GM23248 (cell line): ENCODE results near the gene FAM124B. TPM values are rescaled to one million over a fixed set of nuclear protein-coding genes. Genes with fewer than 3 reads are reported as not detected.
A peak's percentile ranks its signal among the peaks of the same experiment; 100 is the strongest.

Source experiments
- DNase-seq: peaks from one replicate; pipeline ENCODE4 v3.0.0-alpha.2; 2015
- H2AFZ ChIP-seq: fragments of 200-600 bp; sonication (generic); 2 replicates; pipeline ENCODE4 v1.6.1; 2016; ENCODE audit warnings: antibody characterized with exemption
- H3F3A ChIP-seq: fragments of 200-600 bp; sonication (generic); 2 replicates; pipeline ENCODE4 v1.6.1; 2016; ENCODE audit warnings: mild to moderate bottlenecking, antibody characterized with exemption, mixed run types; ENCODE audit not compliant: insufficient read depth
- H3K27ac ChIP-seq: fragments of 200-600 bp; sonication (generic); 2 replicates; pipeline ENCODE4 v1.5.1; 2016; ENCODE audit warnings: mild to moderate bottlenecking
- H3K27me3 ChIP-seq: fragments of 200-600 bp; sonication (generic); replicated peaks from 2 replicates; pipeline ENCODE4 v1.6.1; 2016; ENCODE audit warnings: mild to moderate bottlenecking; ENCODE audit not compliant: insufficient read depth
- H3K36me3 ChIP-seq: fragments of 200-600 bp; sonication (generic); 2 replicates; pipeline ENCODE4 v1.6.1; 2016; ENCODE audit warnings: low read depth, mild to moderate bottlenecking
- H3K4me1 ChIP-seq: fragments of 200-600 bp; sonication (generic); 2 replicates; pipeline ENCODE4 v1.6.1; 2016; ENCODE audit warnings: mild to moderate bottlenecking; ENCODE audit not compliant: insufficient read depth
- H3K4me2 ChIP-seq: fragments of 200-600 bp; sonication (generic); one replicate; pipeline ENCODE4 v1.6.1; 2016; ENCODE audit warnings: mild to moderate bottlenecking; ENCODE audit not compliant: unreplicated experiment
- H3K4me3 ChIP-seq: fragments of 200-600 bp; sonication (generic); 2 replicates; pipeline ENCODE4 v1.5.1; 2016; ENCODE audit warnings: mild to moderate bottlenecking
- H3K79me2 ChIP-seq: fragments of 200-600 bp; sonication (generic); 2 replicates; pipeline ENCODE4 v1.6.1; 2016; ENCODE audit warnings: mild to moderate bottlenecking; ENCODE audit not compliant: insufficient read depth
- H3K9ac ChIP-seq: fragments of 200-600 bp; sonication (generic); 2 replicates; pipeline ENCODE4 v1.6.1; 2016; ENCODE audit warnings: mild to moderate bottlenecking
- H3K9me2 ChIP-seq: fragments of 200-600 bp; sonication (generic); 2 replicates; pipeline ENCODE4 v1.6.1; 2016; ENCODE audit warnings: mixed run types, mild to moderate bottlenecking, moderate library complexity; ENCODE audit not compliant: insufficient read depth
- H3K9me3 ChIP-seq: fragments of 200-600 bp; sonication (generic); one replicate; pipeline ENCODE4 v1.6.1; 2017; ENCODE audit warnings: low read depth
- H4K20me1 ChIP-seq: fragments of 200-600 bp; sonication (generic); 2 replicates; pipeline ENCODE4 v1.6.0; 2016; ENCODE audit not compliant: insufficient read depth
- EZH2 ChIP-seq: fragments of 200-600 bp; sonication (generic); IDR thresholded peaks from 2 replicates; pipeline ENCODE4 v1.6.1; 2018; ENCODE audit warnings: antibody characterized with exemption, mild to moderate bottlenecking; ENCODE audit not compliant: insufficient read depth, poor library complexity, severe bottlenecking
- EZH2phosphoT487 ChIP-seq: fragments of 200-600 bp; sonication (generic); IDR thresholded peaks from 2 replicates; pipeline ENCODE4 v1.6.1; 2018; ENCODE audit warnings: antibody characterized with exemption, moderate library complexity, mild to moderate bottlenecking, low read depth; ENCODE audit not compliant: insufficient read depth
- WGBS, 2 experiments: methylation state at CpG; one replicate each; pipeline ENCODE4 v1.1.6; 2015 to 2017; ENCODE audit warnings: low lambda C conversion rate in 2 of 2, low coverage in 1 of 2; ENCODE audit errors: missing lambda C conversion rate in 2 of 2; 5-methylcytosine and 5-hydroxymethylcytosine counted together
- in situ Hi-C: fragments of 300-500 bp; cut with MboI; formaldehyde crosslinking; loops from 2 replicates; pipeline ENCODE4 v1.15.0; 2020
- polyA plus RNA-seq: library from polyadenylated mRNA; unstranded; fragments of >200 nt; fragmentation: Nextera tagmentation; extraction: Ambion mirVana; gene quantifications from 2 replicates; pipeline ENCODE4 v1.2.1, GENCODE V29; 2016
- total RNA-seq: library from RNA; depleted of rRNA; stranded (reverse); fragments of >200 nt; shearing (Covaris generic); gene quantifications from 2 replicates; pipeline ENCODE4 v1.2.3, GENCODE V29; 2014

FAM124B gene
- total and polyA plus RNA-seq, 2 experiments from 2014 or later, result not detected

DNA sequence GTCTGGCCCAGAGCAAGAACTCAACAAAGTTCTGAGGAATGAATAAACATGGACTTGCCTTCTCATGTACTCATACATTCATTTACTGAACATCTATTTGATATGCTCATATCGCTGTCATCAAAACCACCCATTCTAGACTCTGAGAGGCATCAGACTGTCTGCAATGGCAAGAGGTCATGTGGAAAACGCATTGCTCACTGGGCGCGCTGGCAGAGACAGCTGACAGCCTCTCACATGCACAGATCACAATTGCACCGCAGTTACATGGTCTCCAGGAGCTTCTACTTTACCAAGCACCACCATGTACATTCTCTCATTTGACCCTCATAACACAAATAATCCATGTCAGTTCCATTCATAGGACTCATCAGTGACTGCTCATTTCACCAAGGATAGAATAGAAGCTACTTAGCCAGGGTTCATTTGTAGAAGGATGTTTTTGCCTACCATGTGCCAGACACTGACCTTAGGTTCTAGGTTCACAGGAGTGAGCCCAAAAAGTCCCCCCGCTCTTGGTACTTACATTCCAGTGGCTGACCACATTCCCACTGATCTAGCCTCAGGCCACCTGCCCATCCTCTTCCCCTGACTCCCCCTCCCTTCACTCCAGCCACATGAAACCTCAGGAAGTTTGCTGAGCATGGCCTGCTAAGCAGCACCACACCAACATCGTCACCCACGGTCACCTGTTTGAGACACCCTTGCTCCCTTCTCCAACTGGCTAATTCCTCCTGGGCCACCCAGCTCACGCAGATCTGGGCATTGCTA is 6.1 kb downstream of the FAM124B start:
- Histone ChIP-seq H3F3A (no peaks in the 10 kb centered on the region), H4K20me1 (no peaks in the 10 kb centered on the region), H3K4me3 (no peak overlapping the region), H3K9me2 (no peaks in the 10 kb centered on the region), H3K9ac (no peak overlapping the region), H3K4me2 (no peak overlapping the region), H3K79me2 (no peaks in the 10 kb centered on the region), H3K36me3 (no peaks in the 10 kb centered on the region), H3K4me1 (no peaks in the 10 kb centered on the region), H2AFZ (no peak overlapping the region), H3K27ac (no peak overlapping the region), H3K9me3 (no peaks in the 10 kb centered on the region), H3K27me3 (peaks cover 9% of the 10 kb centered on the region; the same call in 1 of the 2 replicates)
- DNase-seq, result peak; percentile 13
- WGBS, 2 experiments, result 72 to 80% methylated on average over 9 of the region's 9 CpGs
- in situ Hi-C loops, result no loop called here
- TF ChIP-seq EZH2phosphoT487 (no peak), EZH2 (no peak)

DNA sequence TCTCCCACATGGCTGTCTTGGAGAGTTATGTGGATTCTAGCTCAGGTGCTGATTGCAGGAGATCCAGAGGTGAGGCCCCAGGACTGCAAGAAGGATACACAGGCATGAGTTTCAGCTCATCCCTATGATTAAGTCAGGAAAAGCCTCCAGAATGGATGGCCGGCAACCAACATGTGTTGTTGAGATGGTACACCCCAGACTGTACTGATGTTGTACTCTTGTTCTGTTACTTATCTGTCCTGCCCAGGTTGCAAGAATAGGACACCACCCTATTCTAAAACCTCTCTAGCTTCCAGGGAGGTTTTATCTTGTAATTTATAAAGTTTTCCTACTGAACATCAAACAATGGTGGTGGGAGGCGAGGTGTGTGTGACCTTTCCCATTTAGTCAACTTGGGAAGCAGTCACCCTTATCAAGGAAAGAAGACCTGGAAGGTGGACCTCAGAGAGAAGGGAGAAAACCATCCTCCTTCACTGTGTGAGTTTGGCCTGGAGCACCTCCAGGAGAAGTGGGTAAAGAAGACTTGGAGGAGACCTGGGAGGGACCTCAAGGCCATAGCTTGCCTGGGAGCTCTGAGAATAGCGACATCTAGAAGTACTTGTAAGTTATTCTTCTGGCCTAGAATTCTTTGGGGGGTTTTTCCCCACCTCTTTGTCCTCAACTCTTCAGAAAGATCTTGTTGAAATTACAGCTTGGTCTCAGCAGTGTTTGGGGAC is 8.6 kb downstream of the FAM124B start:
- Histone ChIP-seq H3K36me3 (no peaks in the 10 kb centered on the region), H3F3A (no peaks in the 10 kb centered on the region), H2AFZ (no peak overlapping the region), H3K4me2 (no peak overlapping the region), H3K27ac (no peak overlapping the region), H3K9ac (no peak overlapping the region), H3K4me3 (no peak overlapping the region), H3K9me3 (no peaks in the 10 kb centered on the region), H4K20me1 (no peaks in the 10 kb centered on the region), H3K4me1 (no peaks in the 10 kb centered on the region), H3K27me3 (peaks cover 9% of the 10 kb centered on the region; the same call in 1 of the 2 replicates), H3K79me2 (no peaks in the 10 kb centered on the region), H3K9me2 (no peaks in the 10 kb centered on the region)
- TF ChIP-seq EZH2, result no peak
- DNase-seq, result no peak
- in situ Hi-C loops, result no loop called here
- WGBS, 2 experiments, result 57 to 61% methylated on average over 3 of the region's 3 CpGs

DNA sequence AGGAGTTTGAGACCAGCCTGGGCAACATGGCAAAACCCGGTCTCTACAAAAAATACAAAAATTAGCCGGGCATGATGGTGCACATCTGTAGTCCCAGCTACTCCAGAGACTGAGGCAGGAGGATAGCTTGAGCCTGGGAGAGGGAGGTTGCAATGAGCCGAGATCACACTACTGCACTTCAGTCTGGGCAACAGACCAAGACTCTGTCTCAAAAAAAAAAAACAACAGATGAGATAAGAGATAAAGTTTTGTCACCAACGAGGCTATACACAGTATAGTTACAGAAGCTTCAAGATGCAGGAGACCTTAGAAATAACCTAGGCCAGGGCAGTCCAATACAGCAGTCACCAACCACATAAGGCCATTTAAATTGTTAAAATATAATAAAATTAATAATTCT is 9.4 kb downstream of the FAM124B start:
- Histone ChIP-seq H3K4me3 (no peak overlapping the region), H3K4me1 (no peaks in the 10 kb centered on the region), H3K27me3 (peaks cover 9% of the 10 kb centered on the region; the same call in 1 of the 2 replicates), H3K27ac (no peak overlapping the region), H4K20me1 (no peaks in the 10 kb centered on the region), H3K9me2 (no peaks in the 10 kb centered on the region), H3K36me3 (no peaks in the 10 kb centered on the region), H3K79me2 (no peaks in the 10 kb centered on the region), H3F3A (no peaks in the 10 kb centered on the region), H3K9ac (no peak overlapping the region), H3K4me2 (no peak overlapping the region), H2AFZ (no peak overlapping the region), H3K9me3 (no peaks in the 10 kb centered on the region)
- WGBS, 2 experiments, result 38 to 49% methylated on average over 4 of the region's 4 CpGs
- in situ Hi-C loops, result no loop called here
- DNase-seq, result no peak
- TF ChIP-seq EZH2phosphoT487 (no peak), EZH2 (no peak)

DNA sequence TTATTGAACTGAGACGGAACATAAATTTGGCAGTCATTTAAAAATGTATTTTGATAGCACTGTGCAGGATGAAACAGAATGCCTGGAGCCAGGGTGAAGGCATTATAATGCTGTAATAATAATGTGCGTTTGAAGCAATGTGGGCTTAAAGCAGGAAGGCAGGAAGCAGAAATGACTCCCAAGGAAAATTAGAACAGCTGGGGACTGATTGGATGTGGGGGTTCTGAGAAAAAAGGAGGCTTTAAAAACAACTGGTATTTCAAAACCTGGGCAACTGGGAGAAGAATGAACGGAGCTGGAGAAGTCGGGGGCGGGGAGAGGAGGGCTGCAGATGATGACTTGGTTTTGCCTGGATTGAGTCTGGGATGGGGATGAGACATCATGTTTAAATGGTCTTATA is 12.6 kb downstream of the FAM124B start:
- Histone ChIP-seq H3K9me3 (no peaks in the 10 kb centered on the region), H3K27ac (no peak overlapping the region), H3K36me3 (no peaks in the 10 kb centered on the region), H3K9ac (no peak overlapping the region), H4K20me1 (no peaks in the 10 kb centered on the region), H3F3A (no peaks in the 10 kb centered on the region), H3K4me2 (no peak overlapping the region), H3K4me3 (no peak overlapping the region), H3K4me1 (no peaks in the 10 kb centered on the region), H2AFZ (no peak overlapping the region), H3K27me3 (peaks cover 3% of the 10 kb centered on the region; the same call in 1 of the 2 replicates), H3K79me2 (no peaks in the 10 kb centered on the region), H3K9me2 (no peaks in the 10 kb centered on the region)
- DNase-seq, result no peak
- in situ Hi-C loops, result no loop called here
- TF ChIP-seq EZH2 (no peak), EZH2phosphoT487 (no peak)
- WGBS, 2 experiments, result 78 to 81% methylated on average over 5 of the region's 5 CpGs
